Esophagus (tissue), 2 donors: ENCODE data around the gene CFAP61. TPM values are rescaled to one million over a fixed set of nuclear protein-coding genes. Genes with fewer than 3 reads are reported as not detected.

Source experiments
- H3K27ac ChIP-seq, 2 donors: one replicate each; pipeline ENCODE4 v1.5.1; 2013; ENCODE audit warnings: low read depth in 2 of 2, mild to moderate bottlenecking in 2 of 2, inconsistent platforms in 1 of 2, low read length in 1 of 2, moderate library complexity in 1 of 2
- H3K27me3 ChIP-seq, 2 donors: one replicate each; pipeline ENCODE4 v1.6.1; 2013; ENCODE audit warnings: low read length in 2 of 2, control low read depth in 1 of 2, mild to moderate bottlenecking in 1 of 2; ENCODE audit not compliant: insufficient read depth in 2 of 2, control insufficient read depth in 1 of 2
- H3K36me3 ChIP-seq, 2 donors: one replicate each; pipeline ENCODE4 v1.6.1; 2013; ENCODE audit warnings: low read length in 1 of 2; ENCODE audit not compliant: control insufficient read depth in 2 of 2, insufficient read depth in 2 of 2
- H3K4me1 ChIP-seq, 2 donors: one replicate each; pipeline ENCODE4 v1.6.1; 2013; ENCODE audit warnings: low read length in 1 of 2; ENCODE audit not compliant: control insufficient read depth in 2 of 2, insufficient read depth in 2 of 2
- H3K4me3 ChIP-seq, 2 donors: one replicate each; pipeline ENCODE4 v1.5.1; 2013; ENCODE audit warnings: low read length in 2 of 2, mild to moderate bottlenecking in 2 of 2, low read depth in 1 of 2, moderate library complexity in 1 of 2
- H3K9me3 ChIP-seq, 2 donors: one replicate each; pipeline ENCODE4 v1.6.1; 2013; ENCODE audit warnings: mild to moderate bottlenecking in 2 of 2, low read depth in 1 of 2, low read length in 1 of 2, moderate library complexity in 1 of 2; ENCODE audit not compliant: control insufficient read depth in 2 of 2, insufficient read depth in 1 of 2
- WGBS, 2 donors: extraction: QIAGEN DNeasy Blood & Tissue Kit; methylation state at CpG; one replicate each; pipeline ENCODE4 v1.1.7; 2013; 5-methylcytosine and 5-hydroxymethylcytosine counted together
- polyA plus RNA-seq, 2 donors: library from polyadenylated mRNA; stranded (reverse); fragments of 200-250 nt; gene quantifications; one replicate each; pipeline ENCODE4 v1.2.3, GENCODE V29; 2013
- donor health status: healthy with polysubstance abuse.
- donor health status: Bipolar disorder and iron deficiency.

The CFAP61 gene
- polyA plus RNA-seq, 2 donors: not detected

- WGBS, 2 donors: 67 to 84% methylated on average over 29 of the region's 29 CpGs
- H3K27me3 ChIP-seq: no peaks in the 10 kb centered on the region
- no peak overlapping the region for H3K27ac ChIP-seq
- no peaks in the 10 kb centered on the region for H3K4me1 ChIP-seq
- no peaks in the 10 kb centered on the region for H3K9me3 ChIP-seq
- no peak overlapping the region for H3K4me3 ChIP-seq
- peaks cover 8% of the 10 kb centered on the region in 2 donors for H3K36me3 ChIP-seq
These were observed 343.7 kb downstream of the CFAP61 start for GRCh38 chr20:20395903-20396568.

GRCh38 chr20:20396794-20397193 lies 344.5 kb downstream of the CFAP61 start:
- Histone ChIP-seq H3K4me1 (no peaks in the 10 kb centered on the region), H3K27ac (no peak overlapping the region), H3K36me3 (peaks cover 8% of the 10 kb centered on the region in 2 donors), H3K27me3 (no peaks in the 10 kb centered on the region), H3K4me3 (no peak overlapping the region), H3K9me3 (no peaks in the 10 kb centered on the region)
- WGBS, 2 donors: 93 to 96% methylated on average over 3 of the region's 3 CpGs

DNA sequence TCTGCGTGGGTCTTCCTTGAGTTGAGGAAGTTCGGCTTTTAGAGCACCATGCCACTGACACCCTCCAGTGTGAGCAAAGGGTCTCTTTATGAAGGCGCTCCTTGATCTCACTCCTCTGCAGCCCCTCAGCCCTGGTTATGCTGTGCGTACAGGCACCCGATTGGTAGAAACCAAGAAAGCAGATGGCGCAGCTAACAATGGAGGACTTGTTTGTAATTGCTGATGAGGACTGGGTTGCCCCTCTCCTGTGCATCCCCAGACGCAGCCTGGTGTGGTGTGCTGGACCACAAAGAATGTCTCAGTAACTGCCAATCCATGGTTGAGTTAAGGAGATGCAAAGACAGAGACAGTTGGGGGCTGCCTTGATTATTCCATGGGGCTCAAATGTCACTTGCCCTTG lies 345.8 kb downstream of the CFAP61 start:
- no peaks in the 10 kb centered on the region for H3K4me1 ChIP-seq
- no peaks in the 10 kb centered on the region for H3K27me3 ChIP-seq
- H3K9me3 ChIP-seq: no peaks in the 10 kb centered on the region
- no peak overlapping the region for H3K4me3 ChIP-seq
- H3K36me3 ChIP-seq: peaks cover 2 to 5% of the 10 kb centered on the region in 2 donors
- no peak overlapping the region for H3K27ac ChIP-seq
- WGBS, 2 donors: 97 to 98% methylated on average over 7 of the region's 7 CpGs

GRCh38 chr20:20399531-20400500 lies 347.5 kb downstream of the CFAP61 start:
- H3K36me3 ChIP-seq: peaks cover 2 to 5% of the 10 kb centered on the region in 2 donors
- WGBS, 2 donors: 87 to 91% methylated on average over 13 of the region's 13 CpGs
- no peak overlapping the region for H3K27ac ChIP-seq
- H3K27me3 ChIP-seq: no peaks in the 10 kb centered on the region
- no peaks in the 10 kb centered on the region for H3K4me1 ChIP-seq
- peaks cover 0 to 2% of the 10 kb centered on the region in 2 donors for H3K9me3 ChIP-seq
- H3K4me3 ChIP-seq: no peak overlapping the region

DNA sequence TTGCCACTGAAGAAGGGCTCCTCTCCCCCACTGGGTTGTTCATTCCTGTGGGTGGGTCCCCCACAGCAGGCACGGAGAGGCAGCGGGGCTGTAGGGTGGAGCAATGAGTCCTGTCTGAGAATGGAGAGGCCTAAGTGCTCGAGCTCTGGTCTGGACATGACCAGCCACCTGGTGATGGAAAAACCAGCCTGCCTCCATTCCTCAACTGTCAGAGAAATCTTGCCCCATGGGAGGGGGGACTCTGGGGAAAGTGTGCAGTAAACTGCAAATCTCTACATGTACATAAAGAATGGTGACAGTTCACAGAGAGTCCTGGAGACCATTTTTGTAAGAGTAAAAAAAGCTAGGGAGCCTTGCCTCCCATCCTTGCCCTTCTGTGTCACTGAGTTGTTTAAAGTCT lies 349.7 kb downstream of the CFAP61 start:
- Histone ChIP-seq H3K36me3 (peaks cover 0 to 2% of the 10 kb centered on the region in 2 donors), H3K4me3 (no peak overlapping the region), H3K4me1 (no peaks in the 10 kb centered on the region), H3K9me3 (peaks cover 0 to 2% of the 10 kb centered on the region in 2 donors), H3K27me3 (no peaks in the 10 kb centered on the region), H3K27ac (no peak overlapping the region)
- 80 to 81% methylated on average over 3 of the region's 3 CpGs for WGBS, 2 donors

DNA sequence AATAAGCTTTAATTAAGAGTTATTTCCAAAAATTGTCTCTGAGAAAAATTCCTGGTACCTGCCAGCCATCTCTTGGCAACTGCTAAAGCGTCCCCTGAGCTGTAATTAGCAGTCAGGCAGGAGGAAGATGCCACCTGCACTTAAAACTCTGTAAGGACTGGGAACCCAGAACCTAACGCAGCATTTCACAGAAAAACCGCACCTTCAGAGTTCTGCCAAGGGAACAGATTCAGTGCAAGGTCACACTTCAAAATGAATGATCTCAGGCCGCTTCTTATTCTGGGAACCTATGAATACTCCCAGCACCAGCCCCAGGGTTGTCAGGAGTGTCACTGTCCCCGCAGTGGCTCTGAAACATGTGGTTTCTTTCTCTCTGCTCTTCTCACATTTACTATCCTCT lies 352.3 kb downstream of the CFAP61 start:
- Histone ChIP-seq H3K27me3 (no peaks in the 10 kb centered on the region), H3K36me3 (peaks cover 0 to 4% of the 10 kb centered on the region in 2 donors), H3K27ac (no peak overlapping the region), H3K4me1 (no peaks in the 10 kb centered on the region), H3K9me3 (peaks cover 0 to 2% of the 10 kb centered on the region in 2 donors), H3K4me3 (no peak overlapping the region)
- 91 to 95% methylated on average over 5 of the region's 5 CpGs for WGBS, 2 donors

GRCh38 chr20:20405623-20406022 lies 353.3 kb downstream of the CFAP61 start:
- H3K27me3 ChIP-seq: no peaks in the 10 kb centered on the region
- no peak overlapping the region for H3K27ac ChIP-seq
- no peaks in the 10 kb centered on the region for H3K4me1 ChIP-seq
- no peak overlapping the region for H3K4me3 ChIP-seq
- H3K36me3 ChIP-seq: peaks cover 0 to 4% of the 10 kb centered on the region in 2 donors
- 88 to 91% methylated on average over 10 of the region's 10 CpGs for whole genome bisulfite sequencing, 2 donors
- peaks cover 0 to 2% of the 10 kb centered on the region in 2 donors for H3K9me3 ChIP-seq

GRCh38 chr20:20406306-20406705 lies 354.0 kb downstream of the CFAP61 start:
- peaks cover 0 to 4% of the 10 kb centered on the region in 2 donors for H3K36me3 ChIP-seq
- H3K4me3 ChIP-seq: no peak overlapping the region
- H3K27me3 ChIP-seq: no peaks in the 10 kb centered on the region
- no peak overlapping the region for H3K27ac ChIP-seq
- no peaks in the 10 kb centered on the region for H3K4me1 ChIP-seq
- peaks cover 0 to 2% of the 10 kb centered on the region in 2 donors for H3K9me3 ChIP-seq
- 76 to 88% methylated on average over 2 of the region's 2 CpGs for WGBS, 2 donors

GRCh38 chr20:20407891-20408805 lies 355.8 kb downstream of the CFAP61 start:
- no peaks in the 10 kb centered on the region for H3K4me1 ChIP-seq
- H3K4me3 ChIP-seq: no peak overlapping the region
- H3K27me3 ChIP-seq: no peaks in the 10 kb centered on the region
- WGBS, 2 donors: 68 to 72% methylated on average over 6 of the region's 6 CpGs
- H3K36me3 ChIP-seq: peaks cover 0 to 4% of the 10 kb centered on the region in 2 donors
- H3K9me3 ChIP-seq: peaks cover 0 to 2% of the 10 kb centered on the region in 2 donors
- H3K27ac ChIP-seq: no peak overlapping the region
